A375 (cell line): ENCODE data around the gene ISG20. TPM values are rescaled to one million over a fixed set of nuclear protein-coding genes. Genes with fewer than 3 reads are reported as not detected.

Experiments
- small RNA-seq: library from RNA; depleted of rRNA; stranded (forward); fragments of <200 nt; gene quantifications from one replicate; pipeline ENCODE3, GENCODE V24; 2014
- total RNA-seq: library from RNA; depleted of rRNA; stranded (reverse); fragments of >200 nt; shearing (Covaris generic); gene quantifications from 2 replicates; pipeline ENCODE4 v1.2.3, GENCODE V29; 2014; rRNA removed

The ISG20 gene
- total RNA-seq: 383 and 409 TPM in 2 replicates

DNA sequence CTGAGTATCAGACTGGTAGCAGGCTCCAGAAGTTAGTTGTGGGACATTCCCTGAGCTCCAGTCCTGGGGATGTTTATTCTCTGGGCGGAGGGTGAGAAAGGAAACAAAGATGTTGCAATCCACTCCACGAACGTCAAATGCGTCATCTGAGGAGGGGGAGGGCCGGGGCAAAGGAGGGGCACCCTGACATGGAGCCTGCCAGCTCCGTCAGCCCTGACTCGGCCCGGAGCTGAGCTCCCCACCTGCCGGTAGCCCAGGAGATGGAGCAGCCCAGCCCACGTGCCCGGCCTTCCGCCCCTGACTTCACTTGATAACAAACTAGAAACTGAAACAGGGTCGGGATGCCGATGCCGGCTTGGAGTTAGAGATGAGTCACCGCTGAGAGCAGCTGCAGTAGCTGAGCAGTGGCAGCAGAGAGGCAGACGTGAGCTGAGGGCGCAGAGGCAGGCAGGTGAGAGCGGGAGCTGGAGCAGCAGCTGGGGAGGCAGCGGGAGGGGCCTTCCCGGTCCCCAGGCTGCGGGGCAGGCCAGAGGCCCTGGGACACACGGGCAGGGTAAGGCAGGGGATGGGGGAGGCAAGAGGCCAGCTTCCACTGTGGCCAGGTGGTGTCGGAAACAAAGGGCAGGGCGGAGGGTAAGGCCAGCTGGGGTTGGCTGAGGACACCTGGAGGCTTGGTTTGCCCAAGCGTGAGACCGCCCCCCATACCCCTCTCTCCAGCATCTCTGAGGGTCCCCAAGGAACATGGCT lies at the start of gene ISG20:
TSS of gene ISG20 (plus strand) at position 391 of the 747 bp plus-strand sequence. CDS start at position 742, 351 bp downstream.

DNA sequence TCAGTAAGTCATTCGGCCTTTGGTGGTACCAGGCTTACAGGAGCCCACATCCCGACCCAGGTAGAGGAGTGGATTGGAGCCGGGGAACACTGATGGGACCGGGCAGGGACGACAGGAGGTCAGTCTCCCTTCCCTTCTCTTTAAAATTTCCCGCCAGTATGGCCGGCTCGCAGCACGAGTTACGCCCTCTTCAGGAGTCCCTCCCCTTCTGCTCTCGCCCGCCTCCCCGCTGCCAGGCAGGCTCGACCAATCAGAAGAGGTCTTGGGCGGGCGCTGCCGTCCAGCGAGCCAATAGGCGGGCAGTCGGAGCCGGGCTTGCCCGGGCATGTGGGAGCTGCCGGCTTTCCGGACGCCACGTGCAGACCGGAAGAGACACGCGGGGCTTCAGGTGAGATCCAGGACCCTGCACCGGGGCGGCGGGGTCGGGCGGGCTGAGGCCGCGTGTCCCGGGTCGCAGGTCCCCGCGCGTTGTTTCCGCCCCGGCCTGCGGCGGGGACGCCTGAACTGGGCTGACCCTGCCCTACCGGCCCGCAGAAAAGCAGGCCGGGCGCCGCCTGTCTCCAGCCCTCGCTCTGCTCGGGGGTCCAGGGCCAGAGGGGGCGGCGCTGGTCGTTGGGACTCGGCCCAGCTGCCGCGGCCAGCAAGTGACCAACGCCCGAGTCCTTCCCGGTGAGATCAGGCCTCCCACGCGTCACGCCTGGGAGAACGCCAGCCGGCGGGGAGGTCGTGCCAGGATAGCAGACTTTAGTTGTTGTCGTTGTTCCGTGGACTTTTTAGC lies 17.6 kb upstream of the ISG20 start, which contains the start of gene AEN:
TSS of gene AEN (plus strand) at position 346 of the 778 bp plus-strand sequence. CDS start 4,870 bp downstream, outside the sequence.

Small RNA genes lying within 50 kb of the gene (small RNA-seq; reads per million reads assigned to genes)
- gene MIR1179: not detected
- gene MIR7-2: not detected

Other genes starting within 250 kb of the ISG20 start
- gene MRPL46, start 171.6 kb upstream of the ISG20 start, total RNA-seq: 39.5 and 40.2 TPM in 2 replicates
- gene MRPS11, start 171.3 kb upstream of the ISG20 start, total RNA-seq: 70.1 and 91.9 TPM in 2 replicates
- 5.8 and 8.0 TPM in 2 replicates for gene DET1, start 92.3 kb upstream of the ISG20 start, total RNA-seq
- 113 and 127 TPM in 2 replicates for gene AEN, start 17.7 kb upstream of the ISG20 start, total RNA-seq
- gene ACAN, start 164.4 kb downstream of the ISG20 start, total RNA-seq: 0.29 and 1.5 TPM in 2 replicates